ENCODE data around the gene ZNF573.

DNA sequence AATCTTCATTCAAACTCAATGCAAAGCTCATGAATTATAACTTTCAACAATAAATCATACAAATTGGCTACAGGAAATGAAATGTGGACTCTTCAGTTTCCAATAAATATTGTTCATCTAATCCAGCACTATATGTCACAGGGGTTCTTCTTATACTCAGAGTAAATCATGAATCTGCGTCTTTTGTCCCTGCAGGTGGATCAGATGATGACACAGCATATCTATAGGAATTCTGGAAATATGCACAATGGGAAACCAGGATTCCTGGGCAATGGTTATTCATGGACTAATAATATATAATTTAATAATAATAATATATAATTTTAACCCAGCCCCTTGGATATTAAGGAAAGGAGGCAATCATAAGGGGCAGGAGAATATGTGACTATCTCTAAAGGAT is 8.4 kb downstream of the ZNF573 start:
- TF ChIP-seq CTCF (IDR thresholded peaks at IDR 0.05; ENCODE audit: insufficient read depth, low read length, poor library complexity, severe bottlenecking) (no peak), EZH2phosphoT487 (conservative IDR thresholded peaks at IDR 0.05; ENCODE audit: low read length) (no peak)
